Measurements from ENCODE around the gene PAX8.

GRCh38 chr2:113248997-113249770, 29.5 kb downstream of the PAX8 start:
- TF ChIP-seq CTCF (IDR thresholded peaks at IDR 0.05) (peak; percentile 85 to 95 (median 91)), POLR2A (IDR thresholded peaks at IDR 0.05) (no peak)

All from heart left ventricle (tissue), 13 donors.